NCI-H1105 (cell line): ENCODE measurements around the gene ZBTB21.

Experiments
- DNase-seq: peaks from one replicate; lab custom pipeline; 2025; lab: John Stamatoyannopoulos, UW

The ZBTB21 gene

GRCh38 chr21:41992576-41992975 is 17.6 kb downstream of the ZBTB21 start:
- DNase-seq: no peak

GRCh38 chr21:41991659-41992058 is 18.5 kb downstream of the ZBTB21 start:
- no peak for DNase-seq

DNA sequence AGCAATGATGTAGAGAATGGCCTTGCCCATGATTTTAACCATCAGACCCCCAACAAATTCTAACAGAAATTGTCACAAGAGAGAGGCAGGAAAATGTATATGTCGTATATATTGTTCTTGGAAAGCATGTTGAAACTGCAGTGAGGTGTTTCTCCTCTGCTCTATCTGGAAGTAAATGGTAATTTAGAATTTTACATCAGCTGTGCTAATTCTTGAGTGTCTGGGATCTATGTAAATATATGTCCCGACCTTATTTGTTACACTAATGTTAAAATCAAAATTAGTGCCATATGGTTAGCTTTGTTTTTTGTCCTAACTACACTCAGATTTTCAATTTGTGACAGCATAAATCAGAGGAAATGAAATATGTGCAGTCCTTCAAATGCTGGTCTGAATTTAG is 20.5 kb downstream of the ZBTB21 start:
- DNase-seq: no peak

GRCh38 chr21:41987310-41987709 is 22.9 kb downstream of the ZBTB21 start:
- no peak for DNase-seq

GRCh38 chr21:41985662-41986416 is 24.3 kb downstream of the ZBTB21 start:
- no peak for DNase-seq

GRCh38 chr21:41983229-41983628 is 26.9 kb downstream of the ZBTB21 start:
- DNase-seq: no peak

- DNase-seq: no peak
These were observed 29.6 kb downstream of the ZBTB21 start for GRCh38 chr21:41980561-41980960.

DNA sequence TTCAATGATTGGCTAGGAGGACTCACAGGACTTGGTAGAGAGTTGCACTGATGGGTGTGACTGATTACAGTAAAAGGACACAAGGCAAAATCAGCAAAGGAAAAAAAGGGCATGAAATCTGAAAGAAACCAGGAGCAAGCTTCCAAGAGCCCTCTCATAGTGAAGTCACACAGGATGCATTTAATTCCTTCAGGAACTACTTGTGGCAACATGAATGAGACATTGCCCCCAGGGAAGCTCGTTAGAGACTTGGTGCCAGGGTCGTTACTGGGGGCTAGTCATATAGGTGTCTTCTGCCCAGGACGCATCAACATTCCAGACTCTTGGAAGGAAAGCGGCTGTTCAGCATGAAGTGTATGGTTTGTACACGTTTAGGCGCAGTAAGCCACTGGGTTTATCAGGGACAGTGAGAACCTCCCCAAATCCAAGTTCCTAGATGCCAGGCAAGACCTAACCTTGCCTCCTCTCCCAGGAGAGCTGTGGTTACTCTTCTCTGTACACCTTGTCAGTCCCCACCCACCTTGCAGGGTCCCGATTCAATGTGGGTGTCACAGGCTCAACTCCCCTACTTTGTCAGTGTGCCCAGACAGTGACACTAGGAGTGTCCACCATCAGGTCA is 30.3 kb downstream of the ZBTB21 start:
- DNase-seq: no peak

- DNase-seq: no peak
These were observed 30.8 kb downstream of the ZBTB21 start for GRCh38 chr21:41979335-41979734.

DNA sequence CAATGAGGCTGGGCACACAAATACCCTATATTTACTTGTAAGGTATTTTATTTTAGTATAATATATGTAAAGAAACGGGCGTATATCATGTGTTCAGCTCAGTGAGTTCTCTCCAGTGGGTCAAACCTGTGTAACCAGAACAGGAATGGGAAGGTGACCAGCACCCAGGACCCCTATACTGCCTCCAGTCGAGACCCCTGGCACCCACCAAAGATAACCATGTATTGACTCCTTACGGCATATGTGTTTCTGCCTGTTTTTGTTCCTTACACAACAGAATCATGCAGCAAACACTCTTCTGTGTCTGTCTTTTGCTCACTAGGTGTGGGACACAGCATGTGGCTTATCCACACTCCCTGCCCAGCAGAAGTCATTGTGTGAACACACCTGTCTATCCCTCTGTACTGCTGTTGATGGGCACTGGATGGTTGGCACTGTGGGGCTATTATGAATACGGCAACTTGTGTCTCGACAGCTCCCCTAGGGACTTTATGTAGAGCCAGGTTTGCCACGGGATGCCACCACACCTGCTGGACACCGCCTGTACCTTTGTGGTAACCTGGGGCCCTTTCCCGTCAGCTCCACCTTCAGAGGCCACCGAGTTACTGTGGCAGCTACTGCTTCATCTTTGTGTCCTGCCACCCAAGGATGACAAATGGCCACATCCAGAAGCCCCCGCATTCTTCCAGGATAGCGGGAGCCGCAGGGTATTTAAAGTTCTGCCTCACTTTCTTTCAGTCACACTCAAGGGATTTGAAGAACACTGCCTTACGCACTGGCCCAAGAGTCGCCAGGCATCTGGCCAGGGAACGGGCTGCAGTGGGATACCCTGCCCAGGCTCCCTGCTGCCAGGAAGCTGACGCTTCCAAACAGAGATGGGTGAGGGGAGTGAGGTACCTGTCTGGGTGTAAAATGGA is 32.9 kb downstream of the ZBTB21 start:
- no peak for DNase-seq

DNA sequence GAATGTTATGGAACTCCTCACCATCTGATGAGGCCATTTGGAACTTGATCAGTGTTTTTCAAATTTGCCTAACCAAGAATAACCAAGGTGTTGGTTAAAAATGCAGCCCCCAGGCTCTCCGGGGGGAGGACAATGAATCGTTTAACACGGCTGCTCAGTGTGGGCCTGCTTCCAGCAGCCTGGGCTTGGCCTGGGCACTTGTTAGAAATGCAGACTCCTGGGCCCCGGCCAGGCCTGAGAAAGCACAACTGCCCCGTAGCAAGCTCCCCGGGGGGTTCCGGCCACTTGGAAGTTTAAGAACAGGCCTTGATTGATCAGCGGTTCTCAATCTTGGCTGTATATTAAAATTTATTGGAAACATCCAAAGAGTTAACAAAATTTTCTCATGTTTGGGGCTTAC is 33.5 kb downstream of the ZBTB21 start:
- no peak for DNase-seq

- DNase-seq: no peak
These were observed 34.5 kb downstream of the ZBTB21 start for GRCh38 chr21:41975391-41976272.

GRCh38 chr21:41974752-41975053 is 35.5 kb downstream of the ZBTB21 start:
- no peak for DNase-seq

DNA sequence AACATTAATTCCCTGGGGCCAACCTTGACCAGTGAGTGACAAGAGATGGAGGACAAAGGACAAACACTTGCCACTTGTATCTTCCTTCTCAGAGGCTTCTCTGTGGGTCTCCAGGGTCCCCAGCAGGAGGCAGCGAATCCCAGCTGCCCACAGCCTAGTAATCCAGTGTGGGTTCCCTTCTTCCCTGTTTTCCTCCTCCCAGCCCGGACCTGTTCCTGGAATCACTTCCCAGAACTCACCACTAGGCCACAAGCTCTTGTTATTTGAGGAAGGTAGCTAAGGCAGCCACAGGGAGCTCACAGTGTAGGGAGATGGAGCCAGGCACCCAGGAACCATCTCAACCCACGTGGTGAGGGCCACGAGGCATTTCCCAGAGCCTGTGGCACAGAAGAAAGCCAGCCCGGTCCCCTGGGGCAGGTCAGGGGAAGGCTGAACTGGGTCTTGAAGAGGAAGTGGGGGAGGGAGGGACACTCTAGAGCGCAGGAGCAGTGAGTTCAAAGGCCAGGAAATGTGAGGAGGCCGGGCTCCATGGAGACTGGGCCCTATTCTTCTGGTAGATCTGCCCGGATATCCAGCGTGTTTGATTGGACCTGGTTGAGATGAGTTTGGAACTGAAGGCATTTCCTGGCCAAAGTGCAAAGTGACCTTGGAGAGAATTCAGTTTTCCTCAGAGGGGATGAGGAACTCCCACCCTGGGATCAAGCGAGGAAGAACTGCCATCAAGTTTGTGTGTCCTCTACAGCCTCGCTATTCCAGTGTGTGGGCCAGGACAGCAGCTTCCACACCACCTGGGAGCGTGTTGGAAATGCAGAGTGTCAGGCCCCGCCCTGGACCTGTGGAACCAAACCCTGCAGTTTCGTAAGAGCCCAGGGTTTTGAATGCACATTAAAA is 36.1 kb downstream of the ZBTB21 start:
- DNase-seq: no peak

GRCh38 chr21:41973427-41973831 is 36.7 kb downstream of the ZBTB21 start:
- no peak for DNase-seq

- DNase-seq: no peak
These were observed 37.5 kb downstream of the ZBTB21 start for GRCh38 chr21:41972511-41973205.

DNA sequence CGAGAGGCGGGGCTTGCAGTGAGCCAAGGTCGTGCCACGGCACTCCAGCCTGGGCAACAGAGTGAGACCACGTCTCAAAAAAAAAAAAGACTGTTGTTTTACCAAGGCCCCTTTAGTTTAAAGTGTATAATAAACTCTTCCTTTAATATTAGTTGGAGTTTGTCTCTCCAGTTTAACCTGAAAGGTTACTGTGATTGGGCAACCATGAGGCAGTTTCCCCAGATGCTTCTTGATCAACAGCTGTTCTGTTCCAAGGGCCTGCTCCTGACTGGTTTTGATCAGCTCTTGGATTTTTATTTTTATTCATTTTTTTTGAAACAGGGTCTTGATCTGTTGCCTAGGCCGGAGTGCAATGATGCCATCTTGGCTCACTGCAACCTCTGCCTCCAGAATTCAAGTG is 38.3 kb downstream of the ZBTB21 start:
- DNase-seq: no peak

GRCh38 chr21:41970751-41971653 is 39.2 kb downstream of the ZBTB21 start:
- DNase-seq: no peak

GRCh38 chr21:41970106-41970391 is 40.1 kb downstream of the ZBTB21 start:
- no peak for DNase-seq
